Measurements from ENCODE around the gene TLR6. TPM values are rescaled to one million over a fixed set of nuclear protein-coding genes. Genes with fewer than 3 reads are reported as not detected.
A peak's percentile ranks its signal among the peaks of the same experiment; 100 is the strongest.

TLR6 gene
- total and polyA plus RNA-seq, 4 donors: 0.26 to 2.1 (median 1.3) TPM

DNA sequence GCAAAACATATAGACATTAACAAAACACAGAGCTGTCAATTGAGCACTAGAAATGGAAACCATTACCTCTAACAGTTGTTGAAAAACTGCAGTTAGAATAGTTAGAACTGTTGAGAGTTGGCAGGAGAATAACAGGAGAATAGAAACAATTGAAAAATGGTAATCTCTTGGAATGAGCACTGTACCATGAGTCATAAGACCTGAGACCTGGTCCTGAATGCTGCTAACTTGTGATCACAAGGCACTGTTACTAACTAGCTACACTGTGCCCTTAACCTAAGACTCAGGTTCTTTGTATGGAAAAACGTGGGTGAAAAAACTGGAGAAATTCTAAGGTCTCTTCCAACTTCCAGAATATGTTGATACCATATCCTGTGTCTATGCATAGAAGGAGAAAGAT lies 40.3 kb upstream of the TLR6 start:
- Histone ChIP-seq H3K9ac (ENCODE audit: low read depth in 1 of 2, low read length in 2 of 2) (no peak overlapping the region), H3K4me1 (ENCODE audit: control insufficient read depth in 4 of 4, insufficient read depth in 4 of 4, low read length in 3 of 4) (no peaks in the 10 kb centered on the region), H3K36me3 (ENCODE audit: control insufficient read depth in 4 of 4, insufficient read depth in 3 of 4, low read depth in 1 of 4, low read length in 3 of 4) (peaks cover 6 to 45% (median 13%) of the 10 kb centered on the region in 4 donors), H3K4me3 (ENCODE audit: low read depth in 1 of 3, low read length in 3 of 3) (no peak overlapping the region), H3K27ac (ENCODE audit: low read depth in 1 of 2, low read length in 2 of 2) (no peak overlapping the region), H3K9me3 (ENCODE audit: control insufficient read depth in 4 of 4, low read length in 3 of 4) (no peaks in the 10 kb centered on the region), H3K27me3 (ENCODE audit: control insufficient read depth in 4 of 4, insufficient read depth in 4 of 4, low read length in 3 of 4) (no peaks in the 10 kb centered on the region)
- TF ChIP-seq RAD21 (IDR thresholded peaks at IDR 0.05): no peak
- no peak for TF ChIP-seq TAF1 (conservative IDR thresholded peaks at IDR 0.05)
- TF ChIP-seq, protein P1, sequence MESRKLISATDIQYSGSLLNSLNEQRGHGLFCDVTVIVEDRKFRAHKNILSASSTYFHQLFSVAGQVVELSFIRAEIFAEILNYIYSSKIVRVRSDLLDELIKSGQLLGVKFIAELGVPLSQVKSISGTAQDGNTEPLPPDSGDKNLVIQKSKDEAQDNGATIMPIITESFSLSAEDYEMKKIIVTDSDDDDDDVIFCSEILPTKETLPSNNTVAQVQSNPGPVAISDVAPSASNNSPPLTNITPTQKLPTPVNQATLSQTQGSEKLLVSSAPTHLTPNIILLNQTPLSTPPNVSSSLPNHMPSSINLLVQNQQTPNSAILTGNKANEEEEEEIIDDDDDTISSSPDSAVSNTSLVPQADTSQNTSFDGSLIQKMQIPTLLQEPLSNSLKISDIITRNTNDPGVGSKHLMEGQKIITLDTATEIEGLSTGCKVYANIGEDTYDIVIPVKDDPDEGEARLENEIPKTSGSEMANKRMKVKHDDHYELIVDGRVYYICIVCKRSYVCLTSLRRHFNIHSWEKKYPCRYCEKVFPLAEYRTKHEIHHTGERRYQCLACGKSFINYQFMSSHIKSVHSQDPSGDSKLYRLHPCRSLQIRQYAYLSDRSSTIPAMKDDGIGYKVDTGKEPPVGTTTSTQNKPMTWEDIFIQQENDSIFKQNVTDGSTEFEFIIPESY (IDR thresholded peaks at IDR 0.05): no peak
- no peak for TF ChIP-seq FOXA2 (IDR thresholded peaks at IDR 0.05)
- TF ChIP-seq YY1 (IDR thresholded peaks at IDR 0.05): no peak
- TF ChIP-seq, protein P2, sequence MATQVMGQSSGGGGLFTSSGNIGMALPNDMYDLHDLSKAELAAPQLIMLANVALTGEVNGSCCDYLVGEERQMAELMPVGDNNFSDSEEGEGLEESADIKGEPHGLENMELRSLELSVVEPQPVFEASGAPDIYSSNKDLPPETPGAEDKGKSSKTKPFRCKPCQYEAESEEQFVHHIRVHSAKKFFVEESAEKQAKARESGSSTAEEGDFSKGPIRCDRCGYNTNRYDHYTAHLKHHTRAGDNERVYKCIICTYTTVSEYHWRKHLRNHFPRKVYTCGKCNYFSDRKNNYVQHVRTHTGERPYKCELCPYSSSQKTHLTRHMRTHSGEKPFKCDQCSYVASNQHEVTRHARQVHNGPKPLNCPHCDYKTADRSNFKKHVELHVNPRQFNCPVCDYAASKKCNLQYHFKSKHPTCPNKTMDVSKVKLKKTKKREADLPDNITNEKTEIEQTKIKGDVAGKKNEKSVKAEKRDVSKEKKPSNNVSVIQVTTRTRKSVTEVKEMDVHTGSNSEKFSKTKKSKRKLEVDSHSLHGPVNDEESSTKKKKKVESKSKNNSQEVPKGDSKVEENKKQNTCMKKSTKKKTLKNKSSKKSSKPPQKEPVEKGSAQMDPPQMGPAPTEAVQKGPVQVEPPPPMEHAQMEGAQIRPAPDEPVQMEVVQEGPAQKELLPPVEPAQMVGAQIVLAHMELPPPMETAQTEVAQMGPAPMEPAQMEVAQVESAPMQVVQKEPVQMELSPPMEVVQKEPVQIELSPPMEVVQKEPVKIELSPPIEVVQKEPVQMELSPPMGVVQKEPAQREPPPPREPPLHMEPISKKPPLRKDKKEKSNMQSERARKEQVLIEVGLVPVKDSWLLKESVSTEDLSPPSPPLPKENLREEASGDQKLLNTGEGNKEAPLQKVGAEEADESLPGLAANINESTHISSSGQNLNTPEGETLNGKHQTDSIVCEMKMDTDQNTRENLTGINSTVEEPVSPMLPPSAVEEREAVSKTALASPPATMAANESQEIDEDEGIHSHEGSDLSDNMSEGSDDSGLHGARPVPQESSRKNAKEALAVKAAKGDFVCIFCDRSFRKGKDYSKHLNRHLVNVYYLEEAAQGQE (IDR thresholded peaks at IDR 0.05): no peak
- no peak for TF ChIP-seq HNF4A (conservative IDR thresholded peaks at IDR 0.05)
- no peak for TF ChIP-seq NR2F2 (IDR thresholded peaks at IDR 0.05)
- TF ChIP-seq HNF4G (IDR thresholded peaks at IDR 0.05): no peak
- WGBS: 85% methylated on average over 1 of the region's 1 CpG
- DNase-seq (ENCODE audit: low spot score): no peak

DNA sequence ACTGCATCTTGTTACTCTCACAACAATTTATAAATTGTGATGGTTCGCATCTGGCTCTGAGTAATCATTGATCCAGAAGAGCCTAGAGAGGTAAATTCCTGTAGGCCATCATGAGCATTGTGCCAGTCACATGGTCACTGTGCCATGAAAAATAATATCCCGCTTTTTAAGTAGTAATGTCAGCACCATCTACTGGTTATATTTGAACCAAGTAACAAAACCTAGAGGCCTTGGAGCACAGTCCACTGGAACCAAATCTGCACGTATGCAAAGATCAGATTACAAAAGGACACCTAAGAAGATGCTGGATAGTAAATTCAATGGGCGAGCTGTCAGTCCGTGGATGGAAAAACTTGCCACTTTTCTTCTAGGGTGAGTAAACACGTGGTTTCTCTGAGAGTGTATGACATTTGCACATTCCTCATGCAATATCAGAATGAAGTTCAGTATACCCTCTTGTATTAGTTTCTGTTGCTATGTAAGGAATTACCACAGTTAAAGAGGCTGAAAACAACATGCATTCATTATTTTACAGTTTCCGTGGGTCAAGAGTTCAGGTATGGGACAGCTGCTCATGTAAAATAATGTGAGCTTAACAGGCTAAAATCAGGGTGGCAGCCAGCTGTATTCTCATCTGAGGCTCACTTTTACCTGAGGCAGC lies 37.8 kb upstream of the TLR6 start:
- H3K36me3 ChIP-seq (ENCODE audit: control insufficient read depth in 4 of 4, insufficient read depth in 3 of 4, low read depth in 1 of 4, low read length in 3 of 4): peaks cover 6 to 45% (median 13%) of the 10 kb centered on the region in 4 donors
- no peak for DNase-seq (ENCODE audit: low spot score)
- peaks cover 0 to 17% (median 9%) of the 10 kb centered on the region in 4 donors for H3K4me1 ChIP-seq (ENCODE audit: control insufficient read depth in 4 of 4, insufficient read depth in 4 of 4, low read length in 3 of 4)
- no peaks in the 10 kb centered on the region for H3K9me3 ChIP-seq (ENCODE audit: control insufficient read depth in 4 of 4, low read length in 3 of 4)
- H3K27ac ChIP-seq (ENCODE audit: low read depth in 1 of 2, low read length in 2 of 2): no peak overlapping the region
- WGBS: 91% methylated on average over 7 of the region's 7 CpGs
- H3K9ac ChIP-seq (ENCODE audit: low read depth in 1 of 2, low read length in 2 of 2): no peak overlapping the region
- TF ChIP-seq FOXA1 (IDR thresholded peaks at IDR 0.05): no peak
- no peak for TF ChIP-seq HNF4A (conservative IDR thresholded peaks at IDR 0.05)
- no peak for TF ChIP-seq SP1 (IDR thresholded peaks at IDR 0.05)
- TF ChIP-seq RAD21 (IDR thresholded peaks at IDR 0.05): peak; percentile 32 to 37
- TF ChIP-seq RXRA (IDR thresholded peaks at IDR 0.05): no peak
- no peak for TF ChIP-seq NR2F2 (IDR thresholded peaks at IDR 0.05)
- no peaks in the 10 kb centered on the region for H3K27me3 ChIP-seq (ENCODE audit: control insufficient read depth in 4 of 4, insufficient read depth in 4 of 4, low read length in 3 of 4)
- H3K4me3 ChIP-seq (ENCODE audit: low read depth in 1 of 3, low read length in 3 of 3): no peak overlapping the region
